Transverse colon (tissue), 4 donors: ENCODE data around the gene TCF7. TPM values are rescaled to one million over a fixed set of nuclear protein-coding genes. Genes with fewer than 3 reads are reported as not detected.

Experiments
- DNase-seq: peaks from one replicate; pipeline ENCODE4 v3.0.0-alpha.2; 2019
- H3K27ac ChIP-seq, 4 donors: fragments of 200-600 bp; sonication (generic); 2 replicates each; pipeline ENCODE4 v1.5.1; 2016 to 2018; ENCODE audit warnings: inconsistent platforms in 4 of 4
- H3K27me3 ChIP-seq: fragments of 200-600 bp; sonication (generic); 2 replicates; pipeline ENCODE4 v1.5.1; 2017; ENCODE audit warnings: inconsistent platforms
- H3K36me3 ChIP-seq, 4 donors: fragments of 200-600 bp; sonication (generic); 2 replicates each; pipeline ENCODE4 v1.5.1; 2017 to 2019; ENCODE audit warnings: inconsistent platforms in 4 of 4
- H3K4me1 ChIP-seq, 4 donors: fragments of 200-600 bp; sonication (generic); 2 replicates each; pipeline ENCODE4 v1.5.1; 2017 to 2020; ENCODE audit warnings: inconsistent platforms in 4 of 4
- H3K4me3 ChIP-seq, 4 donors: fragments of 200-600 bp; sonication (generic); 1 replicate in 1 of 4; 2 replicates in 3 of 4; pipeline versions ENCODE4 v1.5.1 to v1.6.1; 2017 to 2019; ENCODE audit warnings: inconsistent platforms in 4 of 4
- H3K9me3 ChIP-seq, 2 donors: fragments of 200-600 bp; sonication (generic); 2 replicates each; pipeline ENCODE4 v1.5.1; 2017 to 2019; ENCODE audit warnings: inconsistent platforms in 2 of 2
- EP300 ChIP-seq: sonication (generic); formaldehyde crosslinking; IDR thresholded peaks from one replicate; pipeline ENCODE4 v1.6.1; 2017; ENCODE audit warnings: antibody characterized with exemption, low read depth
- POLR2A ChIP-seq: fragments of 450-650 bp; IDR thresholded peaks from one replicate; pipeline ENCODE4 v1.6.1; 2016; ENCODE audit warnings: antibody characterized with exemption, mild to moderate bottlenecking, moderate library complexity
- POLR2AphosphoS5 ChIP-seq, 3 donors: sonication (generic); formaldehyde crosslinking; IDR thresholded peaks; one replicate each; pipeline ENCODE4 v1.6.1; 2016; ENCODE audit warnings: antibody characterized with exemption in 3 of 3
- whole genome bisulfite sequencing, 2 donors: methylation state at CpG; one replicate each; pipeline ENCODE4 v1.1.5; 2018; ENCODE audit warnings: low coverage in 1 of 2; 5-methylcytosine and 5-hydroxymethylcytosine counted together
- in situ Hi-C, 4 donors: fragments of 200-750 bp; cut with MboI; loops; one replicate each; pipeline versions ENCODE4 v1.15.0 to v1.15.1; 2017; ENCODE audit warnings: low sequenced_read_pairs in 3 of 4, low pct_ligation_motif_present in 1 of 4, low pct_unique_long_range_greater_than_20kb in 1 of 4
- intact Hi-C: fragments of 100-400 bp; cut with DNase I; formaldehyde crosslinking; loops from one replicate; pipeline ENCODE4 v1.15.1; 2023; ENCODE audit warnings: low total_unique reads
- total RNA-seq, 4 donors: library from RNA; depleted of rRNA; stranded (reverse); fragments of >200 nt; gene quantifications; one replicate each; pipeline ENCODE4 v1.1.0, GENCODE V29; 2016
- TF ChIP-seq, protein P1 (sequence below), 5 experiments: fragments of 200-600 bp in 3 of 5; fragments of 450-650 bp in 2 of 5; sonication (generic) in 3 of 5; IDR thresholded peaks; 1 replicate in 2 of 5; 2 replicates in 3 of 5; pipeline ENCODE4 v1.5.1; 2016 to 2017; ENCODE audit warnings: antibody characterized with exemption in 5 of 5, inconsistent platforms in 3 of 5, mild to moderate bottlenecking in 2 of 5, moderate library complexity in 1 of 5

Gene TCF7
- total RNA-seq, 4 donors from 2014 or later: 0.60 to 7.1 (median 3.1) TPM

DNA sequence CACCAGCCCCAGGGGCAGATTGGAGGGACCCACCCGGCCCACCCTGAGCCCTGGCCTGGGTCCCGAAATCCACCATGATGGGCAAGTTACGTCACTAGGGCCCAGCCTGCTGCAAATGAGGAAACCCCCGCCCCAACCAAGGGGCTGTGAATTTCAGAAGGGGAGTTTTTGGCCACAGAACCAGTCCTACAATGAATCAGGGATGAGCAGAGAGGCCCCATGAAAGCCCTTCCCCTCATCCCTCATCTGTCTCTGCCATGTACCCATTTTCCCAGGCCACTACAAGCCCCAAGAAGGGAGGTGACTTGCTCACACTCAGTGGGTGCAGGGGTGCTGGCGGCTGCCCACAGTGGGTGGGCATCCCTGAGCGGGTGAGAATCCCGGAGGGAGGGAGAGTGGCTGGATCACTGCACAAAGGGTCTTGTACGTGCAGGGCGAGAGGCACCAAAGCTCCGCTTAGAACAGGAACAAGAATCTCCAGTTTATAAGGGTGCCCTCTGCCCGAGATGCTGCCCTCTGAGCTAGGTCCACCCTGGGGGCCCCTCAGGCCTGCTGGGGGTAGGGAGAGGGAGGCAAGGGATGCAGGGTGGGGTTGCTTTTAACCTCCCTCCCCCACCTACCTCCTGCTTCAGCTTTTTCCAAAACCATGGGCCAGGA is 10.4 kb upstream of the TCF7 start:
- intact Hi-C loops: no loop called here
- Histone ChIP-seq H3K36me3 (no peaks in the 10 kb centered on the region), H3K27me3 (no peaks in the 10 kb centered on the region), H3K4me1 (peaks cover 0 to 25% (median 6%) of the 10 kb centered on the region in 4 donors), H3K4me3 (no peak overlapping the region), H3K9me3 (no peaks in the 10 kb centered on the region), H3K27ac (no peak overlapping the region)
- in situ Hi-C loops: no loop called here
- DNase-seq: no peak
- TF ChIP-seq POLR2A (no peak), EP300 (no peak), POLR2AphosphoS5 (IDR thresholded peaks at IDR 0.05) (no peak)
- TF ChIP-seq, protein P1, sequence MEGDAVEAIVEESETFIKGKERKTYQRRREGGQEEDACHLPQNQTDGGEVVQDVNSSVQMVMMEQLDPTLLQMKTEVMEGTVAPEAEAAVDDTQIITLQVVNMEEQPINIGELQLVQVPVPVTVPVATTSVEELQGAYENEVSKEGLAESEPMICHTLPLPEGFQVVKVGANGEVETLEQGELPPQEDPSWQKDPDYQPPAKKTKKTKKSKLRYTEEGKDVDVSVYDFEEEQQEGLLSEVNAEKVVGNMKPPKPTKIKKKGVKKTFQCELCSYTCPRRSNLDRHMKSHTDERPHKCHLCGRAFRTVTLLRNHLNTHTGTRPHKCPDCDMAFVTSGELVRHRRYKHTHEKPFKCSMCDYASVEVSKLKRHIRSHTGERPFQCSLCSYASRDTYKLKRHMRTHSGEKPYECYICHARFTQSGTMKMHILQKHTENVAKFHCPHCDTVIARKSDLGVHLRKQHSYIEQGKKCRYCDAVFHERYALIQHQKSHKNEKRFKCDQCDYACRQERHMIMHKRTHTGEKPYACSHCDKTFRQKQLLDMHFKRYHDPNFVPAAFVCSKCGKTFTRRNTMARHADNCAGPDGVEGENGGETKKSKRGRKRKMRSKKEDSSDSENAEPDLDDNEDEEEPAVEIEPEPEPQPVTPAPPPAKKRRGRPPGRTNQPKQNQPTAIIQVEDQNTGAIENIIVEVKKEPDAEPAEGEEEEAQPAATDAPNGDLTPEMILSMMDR (IDR thresholded peaks at IDR 0.05): no peak
- WGBS, 2 donors: 77% methylated on average over 11 of the region's 11 CpGs; no CpG with 5 or more reads in 1 of the 2 donors

DNA sequence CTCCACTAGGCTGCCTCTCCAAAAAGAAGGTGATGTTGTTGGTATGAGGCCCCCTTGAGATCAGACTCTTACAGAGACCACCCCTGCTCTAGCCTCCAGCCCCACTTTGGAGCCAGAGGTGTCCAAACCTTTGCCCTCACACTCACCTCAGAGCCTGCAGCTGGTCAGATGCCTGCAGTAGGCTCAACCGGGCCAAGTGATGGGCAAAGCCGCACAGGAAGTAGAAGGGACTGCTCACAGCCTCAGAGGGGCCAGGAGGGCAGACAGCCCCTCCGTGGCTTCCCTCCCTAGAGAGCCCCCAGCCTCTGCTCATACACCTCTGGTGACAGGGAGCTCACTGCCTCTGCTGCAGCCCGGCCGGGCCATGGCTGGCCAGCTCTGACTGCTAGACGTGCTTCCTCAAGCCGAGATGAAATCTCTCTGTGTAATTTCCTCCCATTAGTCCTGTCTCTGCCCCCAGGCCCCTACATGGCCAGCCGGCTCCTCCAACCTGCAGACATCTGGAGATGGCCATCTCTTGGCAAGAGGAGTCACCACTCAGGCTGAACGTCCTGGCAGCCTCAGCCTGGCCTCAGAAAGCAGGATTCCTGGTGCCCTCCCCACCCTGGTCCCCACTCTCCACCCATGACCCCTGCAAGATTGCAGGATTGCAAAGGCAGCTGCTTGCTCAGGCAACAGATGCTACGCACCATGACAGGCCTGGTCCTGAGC is 7.3 kb upstream of the TCF7 start:
- peaks cover 13% of the 10 kb centered on the region for H3K27me3 ChIP-seq
- no peak for TF ChIP-seq EP300
- no peak for TF ChIP-seq POLR2A
- TF ChIP-seq, protein P1 (IDR thresholded peaks at IDR 0.05): no peak
- no peak for TF ChIP-seq POLR2AphosphoS5 (IDR thresholded peaks at IDR 0.05)
- no peaks in the 10 kb centered on the region for H3K9me3 ChIP-seq
- in situ Hi-C loops: no loop called here
- H3K27ac ChIP-seq: no peak overlapping the region
- H3K36me3 ChIP-seq: no peaks in the 10 kb centered on the region
- DNase-seq: no peak
- H3K4me3 ChIP-seq: no peak overlapping the region
- intact Hi-C loops: no loop called here
- 81% methylated on average over 9 of the region's 10 CpGs; no CpG with 5 or more reads in 1 of the 2 donors for WGBS, 2 donors
- peaks cover 0 to under 1% (median 0%) of the 10 kb centered on the region in 4 donors for H3K4me1 ChIP-seq

DNA sequence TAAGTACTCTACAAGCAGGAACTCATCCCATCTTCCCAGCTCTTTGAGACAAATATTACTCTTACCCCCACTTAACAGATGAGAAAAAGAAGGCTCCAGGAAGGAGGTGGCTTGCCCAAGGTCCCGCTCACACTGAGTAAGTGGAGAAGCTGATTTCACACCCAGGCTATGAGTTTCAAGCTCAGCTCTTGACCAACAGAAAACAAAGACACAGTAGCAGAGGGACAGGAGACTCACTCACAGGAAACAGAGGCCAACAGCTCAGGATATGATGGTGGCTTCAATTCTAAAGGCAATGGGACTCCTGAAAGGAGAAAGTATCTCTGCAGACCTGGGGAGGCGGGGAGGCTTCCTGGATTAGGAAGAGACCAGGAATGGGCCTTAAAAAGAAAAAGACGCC is 6.7 kb upstream of the TCF7 start:
- 83 to 100% methylated on average over 1 to 3 of the region's 3 CpGs for WGBS, 2 donors
- no peak for TF ChIP-seq POLR2A
- TF ChIP-seq, protein P1 (IDR thresholded peaks at IDR 0.05): no peak
- TF ChIP-seq EP300: no peak
- no peak for TF ChIP-seq POLR2AphosphoS5 (IDR thresholded peaks at IDR 0.05)
- Histone ChIP-seq H3K9me3 (no peaks in the 10 kb centered on the region), H3K27ac (no peak overlapping the region), H3K27me3 (peaks cover 16% of the 10 kb centered on the region), H3K4me1 (no peaks in the 10 kb centered on the region), H3K4me3 (no peak overlapping the region), H3K36me3 (no peaks in the 10 kb centered on the region)
- intact Hi-C loops: no loop called here
- DNase-seq: no peak
- in situ Hi-C loops: no loop called here

DNA sequence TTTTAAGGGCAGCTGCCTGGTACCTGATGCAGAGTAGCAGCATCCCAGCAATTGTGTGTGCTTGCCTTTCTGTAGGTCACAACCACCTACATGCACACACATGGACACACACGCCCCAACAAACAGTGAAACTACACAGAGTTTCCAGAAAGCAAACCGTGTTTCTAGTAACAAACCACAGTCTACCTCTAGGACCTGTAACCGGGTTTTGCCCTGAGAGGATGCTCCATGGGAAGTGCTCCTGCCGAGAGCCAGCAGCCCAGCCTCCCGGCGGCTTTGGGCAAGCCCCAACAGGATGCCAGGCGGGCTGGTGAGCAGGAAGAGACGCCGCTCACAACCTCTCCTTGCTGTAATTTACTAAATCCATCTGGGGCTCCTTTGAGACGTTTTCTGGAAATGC is 4.1 kb upstream of the TCF7 start:
- Histone ChIP-seq H3K9me3 (no peaks in the 10 kb centered on the region), H3K4me1 (peaks cover 6 to 15% (median 13%) of the 10 kb centered on the region in 4 donors), H3K27me3 (peaks cover 27% of the 10 kb centered on the region), H3K4me3 (no peak overlapping the region), H3K36me3 (no peaks in the 10 kb centered on the region), H3K27ac (no peak overlapping the region)
- intact Hi-C loops: loop anchor here (10.0 kb wide), 1 partner anchor 1326 kb away; no protein-coding TSS in a partner anchor
- TF ChIP-seq POLR2A: no peak
- no peak for TF ChIP-seq POLR2AphosphoS5 (IDR thresholded peaks at IDR 0.05)
- TF ChIP-seq, protein P1 (IDR thresholded peaks at IDR 0.05): no peak
- no peak for TF ChIP-seq EP300
- in situ Hi-C loops: no loop called here
- no peak for DNase-seq
- WGBS, 2 donors: 78 to 97% methylated on average over 8 to 10 of the region's 10 CpGs
